ENCODE results near the gene PRM3. TPM values are rescaled to one million over a fixed set of nuclear protein-coding genes. Genes with fewer than 3 reads are reported as not detected.

The PRM3 gene
- total RNA-seq, 1 donor from 2014 or later: not detected

GRCh38 chr16:11245222-11245737 is 28.1 kb downstream of the PRM3 start:
- DNase-seq (ENCODE audit: low spot score): no peak

GRCh38 chr16:11242658-11243057 is 30.8 kb downstream of the PRM3 start:
- no peak for DNase-seq (ENCODE audit: low spot score)

GRCh38 chr16:11241480-11242204 is 31.8 kb downstream of the PRM3 start:
- no peak for DNase-seq (ENCODE audit: low spot score)

- no peak for DNase-seq (ENCODE audit: low spot score)
Measured at GRCh38 chr16:11240636-11241473, 32.6 kb downstream of the PRM3 start.

- no peak for DNase-seq (ENCODE audit: low spot score)
Measured at GRCh38 chr16:11239644-11240632, 33.5 kb downstream of the PRM3 start.

- DNase-seq (ENCODE audit: low spot score): no peak
Measured at GRCh38 chr16:11238272-11239202, 34.9 kb downstream of the PRM3 start.

- DNase-seq (ENCODE audit: low spot score): no peak
Measured at GRCh38 chr16:11236461-11237254, 36.8 kb downstream of the PRM3 start.

GRCh38 chr16:11235703-11235991 is 37.8 kb downstream of the PRM3 start:
- DNase-seq (ENCODE audit: low spot score): no peak

GRCh38 chr16:11234884-11235702 is 38.3 kb downstream of the PRM3 start:
- no peak for DNase-seq (ENCODE audit: low spot score)

GRCh38 chr16:11233727-11234376 is 39.6 kb downstream of the PRM3 start:
- no peak for DNase-seq (ENCODE audit: low spot score)

GRCh38 chr16:11232852-11233726 is 40.3 kb downstream of the PRM3 start:
- peak; percentile 44 for DNase-seq (ENCODE audit: low spot score)

- DNase-seq (ENCODE audit: low spot score): no peak
Measured at GRCh38 chr16:11232302-11232851, 41.1 kb downstream of the PRM3 start.

GRCh38 chr16:11231367-11231970 is 42.0 kb downstream of the PRM3 start:
- no peak for DNase-seq (ENCODE audit: low spot score)

GRCh38 chr16:11229906-11230305 is 43.5 kb downstream of the PRM3 start:
- DNase-seq (ENCODE audit: low spot score): peak; percentile 78

- no peak for DNase-seq (ENCODE audit: low spot score)
Measured at GRCh38 chr16:11229432-11229831, 44.0 kb downstream of the PRM3 start.

GRCh38 chr16:11225677-11226549 is 47.5 kb downstream of the PRM3 start:
- no peak for DNase-seq (ENCODE audit: low spot score)

Data from mucosa of gallbladder (tissue), 1 donor.